PC-3 (cell line): Measurements from ENCODE around the gene KANK4. TPM values are rescaled to one million over a fixed set of nuclear protein-coding genes. Genes with fewer than 3 reads are reported as not detected.

ENCODE experiments used
- ATAC-seq: fragments of 200-7000 bp; cut with Tn5 transposase; 2 replicates; pipeline ENCODE4 v1.9.1; 2020; ENCODE audit warnings: mild to moderate bottlenecking, moderate library complexity
- BruUV-seq: library from RNA; stranded (reverse); fragments of 400-500 nt; replicated peaks from 2 replicates; lab custom pipeline; 2021; lab: Mats Ljungman, UMichigan
- CTCF ChIA-PET: fragments of 300-600 bp; sonication (Branson Sonifier 250); formaldehyde crosslinking; loops from one replicate; lab custom pipeline; 2022; ENCODE audit warnings: antibody characterized with exemption; lab: Charles Lee
- POLR2A ChIA-PET: fragments of 300-600 bp; sonication (Branson Sonifier 250); formaldehyde crosslinking; loops from one replicate; lab custom pipeline; 2022; ENCODE audit warnings: antibody characterized with exemption; ENCODE audit not compliant: unreplicated experiment; lab: Charles Lee
- DNase-seq: peaks from one replicate; pipeline ENCODE4 v3.0.0-alpha.2; 2015
- H2AFZ ChIP-seq: fragments of 300-600 bp; sonication (generic); 2 replicates; pipeline ENCODE4 v1.6.0; 2016; ENCODE audit warnings: antibody characterized with exemption, low read length
- H3F3A ChIP-seq: fragments of 300-600 bp; sonication (generic); one replicate; pipeline ENCODE4 v1.6.0; 2017; ENCODE audit warnings: antibody characterized with exemption, low read length, control low read depth, mild to moderate bottlenecking; ENCODE audit not compliant: unreplicated experiment
- H3K27ac ChIP-seq: fragments of 300-600 bp; sonication (generic); 2 replicates; pipeline ENCODE4 v1.5.1; 2016; ENCODE audit warnings: mild to moderate bottlenecking, low read length
- H3K27me3 ChIP-seq: fragments of 300-600 bp; sonication (generic); 2 replicates; pipeline ENCODE4 v1.6.1; 2016; ENCODE audit warnings: low read length, mixed read lengths
- H3K36me3 ChIP-seq: fragments of 300-600 bp; sonication (generic); 2 replicates; pipeline ENCODE4 v1.6.1; 2016; ENCODE audit warnings: low read depth, mixed run types, low read length, mixed read lengths
- H3K4me1 ChIP-seq: fragments of 300-600 bp; sonication (generic); 2 replicates; pipeline ENCODE4 v1.5.1; 2016; ENCODE audit warnings: low read length; ENCODE audit not compliant: insufficient read depth
- H3K4me2 ChIP-seq: fragments of 300-600 bp; sonication (generic); 2 replicates; pipeline ENCODE4 v1.6.0; 2016; ENCODE audit warnings: low read length
- H3K4me3 ChIP-seq: fragments of 300-600 bp; sonication (generic); 2 replicates; pipeline ENCODE4 v1.5.1; 2016; ENCODE audit warnings: mild to moderate bottlenecking, low read length, mixed read lengths
- H3K79me2 ChIP-seq: fragments of 300-600 bp; sonication (generic); 2 replicates; pipeline ENCODE4 v1.6.1; 2017; ENCODE audit warnings: low read length, mixed read lengths
- H3K9ac ChIP-seq: fragments of 300-600 bp; sonication (generic); 2 replicates; pipeline ENCODE4 v1.6.0; 2016; ENCODE audit warnings: mild to moderate bottlenecking, low read length
- H3K9me2 ChIP-seq: fragments of 300-600 bp; sonication (generic); replicated peaks from 2 replicates; pipeline ENCODE4 v1.6.1; 2016; ENCODE audit warnings: mixed run types, low read length, mixed read lengths
- H3K9me3 ChIP-seq: fragments of 300-600 bp; sonication (generic); 2 replicates; pipeline ENCODE4 v1.6.1; 2016; ENCODE audit warnings: low read length, mixed read lengths
- H4K20me1 ChIP-seq: fragments of 300-600 bp; sonication (generic); 2 replicates; pipeline ENCODE4 v1.6.1; 2016; ENCODE audit warnings: low read length, mixed read lengths
- EZH2 ChIP-seq: fragments of 300-600 bp; sonication (generic); IDR thresholded peaks from one replicate; pipeline ENCODE4 v1.6.1; 2017; ENCODE audit warnings: antibody characterized with exemption, mild to moderate bottlenecking, low read length; ENCODE audit not compliant: unreplicated experiment
- EZH2phosphoT487 ChIP-seq: fragments of 300-600 bp; sonication (generic); IDR thresholded peaks from 2 replicates; pipeline ENCODE4 v1.6.1; 2018; ENCODE audit warnings: mild to moderate bottlenecking, antibody characterized with exemption, low read length, borderline replicate concordance
- intact Hi-C: fragments of 100-400 bp; cut with micrococcal nuclease; formaldehyde crosslinking; loops from 2 replicates; pipeline ENCODE4 v1.9.0; 2023
- total RNA-seq: library from RNA; depleted of rRNA; stranded (reverse); fragments of >200 nt; gene quantifications from 2 replicates; pipeline ENCODE4 v1.2.3, GENCODE V29; 2014
- TF ChIP-seq, protein P1 (sequence below): fragments of 300-600 bp; sonication (generic); conservative IDR thresholded peaks from 2 replicates; pipeline ENCODE4 v1.5.1; 2017; ENCODE audit warnings: antibody characterized with exemption, low read depth, mild to moderate bottlenecking, low read length

The KANK4 gene
- total RNA-seq, 1 experiment from 2014 or later = not detected

DNA sequence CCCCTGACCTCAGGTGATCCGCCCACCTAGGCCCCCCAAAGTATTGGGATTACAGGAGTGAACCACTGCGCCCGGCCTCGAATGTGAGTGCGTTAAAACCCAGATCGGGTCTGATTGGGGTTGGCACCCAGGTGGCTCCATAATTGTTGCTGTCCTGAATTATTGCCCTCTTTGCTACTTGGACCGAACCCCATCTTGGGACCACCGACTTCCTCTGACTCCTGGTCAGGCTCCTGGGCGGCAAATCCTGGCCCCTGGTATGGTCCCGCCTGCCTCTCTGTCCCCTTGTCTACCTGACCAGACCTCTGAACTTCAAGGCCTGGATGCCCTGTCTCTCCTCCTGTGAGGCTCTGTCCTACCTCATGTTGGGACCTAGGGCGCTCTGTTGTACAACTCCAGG lies 91.7 kb downstream of the KANK4 start:
- ATAC-seq (no peak), DNase-seq (no peak)
- Histone ChIP-seq H3K9me2 (no peaks in the 10 kb centered on the region), H3K9me3 (no peaks in the 10 kb centered on the region), H3K9ac (no peak overlapping the region), H3K79me2 (no peaks in the 10 kb centered on the region), H3K4me3 (no peak overlapping the region), H3K36me3 (no peaks in the 10 kb centered on the region), H3K4me2 (no peak overlapping the region), H2AFZ (no peak overlapping the region), H4K20me1 (no peaks in the 10 kb centered on the region), H3K4me1 (peaks cover 25% of the 10 kb centered on the region), H3F3A (no peaks in the 10 kb centered on the region), H3K27ac (no peak overlapping the region), H3K27me3 (no peaks in the 10 kb centered on the region)
- TF ChIP-seq EZH2 (no peak), EZH2phosphoT487 (no peak)
- TF ChIP-seq, protein P1, sequence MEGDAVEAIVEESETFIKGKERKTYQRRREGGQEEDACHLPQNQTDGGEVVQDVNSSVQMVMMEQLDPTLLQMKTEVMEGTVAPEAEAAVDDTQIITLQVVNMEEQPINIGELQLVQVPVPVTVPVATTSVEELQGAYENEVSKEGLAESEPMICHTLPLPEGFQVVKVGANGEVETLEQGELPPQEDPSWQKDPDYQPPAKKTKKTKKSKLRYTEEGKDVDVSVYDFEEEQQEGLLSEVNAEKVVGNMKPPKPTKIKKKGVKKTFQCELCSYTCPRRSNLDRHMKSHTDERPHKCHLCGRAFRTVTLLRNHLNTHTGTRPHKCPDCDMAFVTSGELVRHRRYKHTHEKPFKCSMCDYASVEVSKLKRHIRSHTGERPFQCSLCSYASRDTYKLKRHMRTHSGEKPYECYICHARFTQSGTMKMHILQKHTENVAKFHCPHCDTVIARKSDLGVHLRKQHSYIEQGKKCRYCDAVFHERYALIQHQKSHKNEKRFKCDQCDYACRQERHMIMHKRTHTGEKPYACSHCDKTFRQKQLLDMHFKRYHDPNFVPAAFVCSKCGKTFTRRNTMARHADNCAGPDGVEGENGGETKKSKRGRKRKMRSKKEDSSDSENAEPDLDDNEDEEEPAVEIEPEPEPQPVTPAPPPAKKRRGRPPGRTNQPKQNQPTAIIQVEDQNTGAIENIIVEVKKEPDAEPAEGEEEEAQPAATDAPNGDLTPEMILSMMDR = no peak
- ChIA-PET CTCF (no interaction called here), POLR2A (no interaction called here)
- BruUV-seq = no TSS peak
- intact Hi-C loops = no loop called here

GRCh38 chr1:62224182-62224581 lies 95.1 kb downstream of the KANK4 start:
- Histone ChIP-seq H3K4me1 (no peaks in the 10 kb centered on the region), H3K36me3 (no peaks in the 10 kb centered on the region), H4K20me1 (no peaks in the 10 kb centered on the region), H3K4me2 (no peak overlapping the region), H3K79me2 (no peaks in the 10 kb centered on the region), H3K9me3 (no peaks in the 10 kb centered on the region), H3K27me3 (no peaks in the 10 kb centered on the region), H3K4me3 (no peak overlapping the region), H3K27ac (no peak overlapping the region), H3K9me2 (no peaks in the 10 kb centered on the region), H3K9ac (no peak overlapping the region), H2AFZ (no peak overlapping the region), H3F3A (no peaks in the 10 kb centered on the region)
- ATAC-seq (no peak), DNase-seq (no peak)
- intact Hi-C loops = no loop called here
- ChIA-PET POLR2A (no interaction called here), CTCF (no interaction called here)
- TF ChIP-seq EZH2phosphoT487 = no peak
- no peak for TF ChIP-seq EZH2
- TF ChIP-seq, protein P1 = no peak
- no TSS peak for BruUV-seq

GRCh38 chr1:62222321-62222720 lies 96.9 kb downstream of the KANK4 start:
- no peak overlapping the region for H2AFZ ChIP-seq
- H3K79me2 ChIP-seq = no peaks in the 10 kb centered on the region
- no peaks in the 10 kb centered on the region for H3F3A ChIP-seq
- no peaks in the 10 kb centered on the region for H3K36me3 ChIP-seq
- intact Hi-C loops = no loop called here
- POLR2A ChIA-PET = no interaction called here
- no peak for DNase-seq
- no peak overlapping the region for H3K27ac ChIP-seq
- CTCF ChIA-PET = no interaction called here
- TF ChIP-seq EZH2phosphoT487 (no peak), EZH2 (no peak)
- TF ChIP-seq, protein P1 = no peak
- no peaks in the 10 kb centered on the region for H4K20me1 ChIP-seq
- H3K4me2 ChIP-seq = no peak overlapping the region
- no peaks in the 10 kb centered on the region for H3K9me2 ChIP-seq
- no peak overlapping the region for H3K4me3 ChIP-seq
- ATAC-seq = no peak
- H3K9ac ChIP-seq = no peak overlapping the region
- no peaks in the 10 kb centered on the region for H3K4me1 ChIP-seq
- no peaks in the 10 kb centered on the region for H3K9me3 ChIP-seq
- no peaks in the 10 kb centered on the region for H3K27me3 ChIP-seq
- BruUV-seq = no TSS peak
